HEK293 (cell line): Measurements from ENCODE around the gene NPW.

Source experiments
- GLI4 ChIP-seq: fragments of 450-650 bp; formaldehyde crosslinking; IDR thresholded peaks from 2 replicates; pipeline ENCODE4 v1.5.1; 2016; ENCODE audit warnings: missing biosample characterization, missing genetic modification characterization
- HIC1 ChIP-seq: fragments of 450-650 bp; formaldehyde crosslinking; IDR thresholded peaks from 2 replicates; pipeline ENCODE4 v1.5.1; 2016; ENCODE audit warnings: missing biosample characterization, missing genetic modification characterization
- REPIN1 ChIP-seq: fragments of 450-650 bp; formaldehyde crosslinking; IDR thresholded peaks from 2 replicates; pipeline ENCODE4 v1.5.1; 2017; ENCODE audit warnings: missing biosample characterization, missing genetic modification characterization, low read depth
- SALL2 ChIP-seq: fragments of 450-650 bp; formaldehyde crosslinking; IDR thresholded peaks from 2 replicates; pipeline ENCODE4 v1.5.0; 2017; ENCODE audit warnings: missing biosample characterization, mild to moderate bottlenecking, missing genetic modification characterization, borderline replicate concordance
- SP3 ChIP-seq: fragments of 450-650 bp; formaldehyde crosslinking; IDR thresholded peaks from 2 replicates; pipeline ENCODE4 v1.5.1; 2016; ENCODE audit warnings: missing biosample characterization, missing genetic modification characterization
- TRIM28 ChIP-seq: IDR thresholded peaks from 2 replicates; pipeline ENCODE4 v1.6.1; 2011; ENCODE audit warnings: low read length, control low read depth, borderline replicate concordance
- YY1 ChIP-seq: fragments of 450-650 bp; formaldehyde crosslinking; IDR thresholded peaks from 2 replicates; pipeline ENCODE4 v1.5.1; 2018; ENCODE audit warnings: missing biosample characterization, missing genetic modification characterization
- ZBTB1 ChIP-seq: fragments of 450-650 bp; formaldehyde crosslinking; IDR thresholded peaks from 2 replicates; pipeline ENCODE4 v1.5.1; 2016; ENCODE audit warnings: missing biosample characterization, missing genetic modification characterization
- ZNF16 ChIP-seq: fragments of 450-650 bp; formaldehyde crosslinking; IDR thresholded peaks from 2 replicates; pipeline ENCODE4 v1.5.1; 2016; ENCODE audit warnings: low read depth, missing biosample characterization, missing genetic modification characterization
- ZNF266 ChIP-seq: fragments of 450-650 bp; formaldehyde crosslinking; IDR thresholded peaks from 2 replicates; pipeline ENCODE4 v1.5.1; 2016; ENCODE audit warnings: missing biosample characterization, missing genetic modification characterization, low read depth
- ZNF341 ChIP-seq: fragments of 450-650 bp; formaldehyde crosslinking; IDR thresholded peaks from 2 replicates; pipeline ENCODE4; 2016; ENCODE audit warnings: low read depth, missing biosample characterization, missing genetic modification characterization
- ZNF398 ChIP-seq: fragments of 450-650 bp; formaldehyde crosslinking; IDR thresholded peaks from 2 replicates; pipeline ENCODE4 v1.5.1; 2017; ENCODE audit warnings: missing biosample characterization, missing genetic modification characterization
- ZNF433 ChIP-seq: fragments of 450-650 bp; formaldehyde crosslinking; IDR thresholded peaks from 2 replicates; pipeline ENCODE4 v1.5.1; 2016; ENCODE audit warnings: missing biosample characterization, missing genetic modification characterization, low read depth
- ZNF449 ChIP-seq: fragments of 450-650 bp; formaldehyde crosslinking; IDR thresholded peaks from 2 replicates; pipeline ENCODE4 v1.5.1; 2017; ENCODE audit warnings: missing biosample characterization, mild to moderate bottlenecking, missing genetic modification characterization, moderate library complexity
- ZNF501 ChIP-seq: fragments of 450-650 bp; formaldehyde crosslinking; IDR thresholded peaks from 2 replicates; pipeline ENCODE4 v1.5.1; 2016; ENCODE audit warnings: missing biosample characterization, missing genetic modification characterization
- ZNF549 ChIP-seq: fragments of 450-650 bp; IDR thresholded peaks from 2 replicates; pipeline ENCODE4 v1.5.1; 2018; ENCODE audit warnings: missing biosample characterization, missing genetic modification characterization, mild to moderate bottlenecking, inconsistent platforms, moderate library complexity
- ZNF555 ChIP-seq: fragments of 450-650 bp; formaldehyde crosslinking; conservative IDR thresholded peaks from 2 replicates; pipeline ENCODE4 v1.5.1; 2017; ENCODE audit warnings: missing biosample characterization, mild to moderate bottlenecking, missing genetic modification characterization, inconsistent platforms
- ZNF561 ChIP-seq: fragments of 450-650 bp; IDR thresholded peaks from 2 replicates; pipeline ENCODE4 v1.5.1; 2018; ENCODE audit warnings: missing biosample characterization, missing genetic modification characterization, borderline replicate concordance
- ZNF626 ChIP-seq: fragments of 450-650 bp; sonication (Bioruptor Pico); formaldehyde crosslinking; IDR thresholded peaks from 2 replicates; pipeline ENCODE4 v1.5.1; 2018; ENCODE audit warnings: missing biosample characterization, missing genetic modification characterization, inconsistent platforms
- TF ChIP-seq, protein P1 (sequence below): fragments of 450-650 bp; formaldehyde crosslinking; IDR thresholded peaks from 2 replicates; pipeline ENCODE4 v1.5.1; 2016; ENCODE audit warnings: missing biosample characterization, missing genetic modification characterization
- TF ChIP-seq, protein P2 (sequence below): fragments of 450-650 bp; formaldehyde crosslinking; IDR thresholded peaks from 2 replicates; pipeline ENCODE4 v1.5.1; 2016; ENCODE audit warnings: missing biosample characterization, missing genetic modification characterization, borderline replicate concordance
- TF ChIP-seq, protein P3 (sequence below): fragments of 450-650 bp; IDR thresholded peaks from 2 replicates; pipeline ENCODE4 v1.5.1; 2018; ENCODE audit warnings: missing biosample characterization, missing genetic modification characterization
- TF ChIP-seq, protein P4 (sequence below): fragments of 450-650 bp; formaldehyde crosslinking; optimal IDR thresholded peaks from 2 replicates; pipeline ENCODE3; 2016; ENCODE audit warnings: missing biosample characterization, mild to moderate bottlenecking, missing genetic modification characterization

NPW gene

DNA sequence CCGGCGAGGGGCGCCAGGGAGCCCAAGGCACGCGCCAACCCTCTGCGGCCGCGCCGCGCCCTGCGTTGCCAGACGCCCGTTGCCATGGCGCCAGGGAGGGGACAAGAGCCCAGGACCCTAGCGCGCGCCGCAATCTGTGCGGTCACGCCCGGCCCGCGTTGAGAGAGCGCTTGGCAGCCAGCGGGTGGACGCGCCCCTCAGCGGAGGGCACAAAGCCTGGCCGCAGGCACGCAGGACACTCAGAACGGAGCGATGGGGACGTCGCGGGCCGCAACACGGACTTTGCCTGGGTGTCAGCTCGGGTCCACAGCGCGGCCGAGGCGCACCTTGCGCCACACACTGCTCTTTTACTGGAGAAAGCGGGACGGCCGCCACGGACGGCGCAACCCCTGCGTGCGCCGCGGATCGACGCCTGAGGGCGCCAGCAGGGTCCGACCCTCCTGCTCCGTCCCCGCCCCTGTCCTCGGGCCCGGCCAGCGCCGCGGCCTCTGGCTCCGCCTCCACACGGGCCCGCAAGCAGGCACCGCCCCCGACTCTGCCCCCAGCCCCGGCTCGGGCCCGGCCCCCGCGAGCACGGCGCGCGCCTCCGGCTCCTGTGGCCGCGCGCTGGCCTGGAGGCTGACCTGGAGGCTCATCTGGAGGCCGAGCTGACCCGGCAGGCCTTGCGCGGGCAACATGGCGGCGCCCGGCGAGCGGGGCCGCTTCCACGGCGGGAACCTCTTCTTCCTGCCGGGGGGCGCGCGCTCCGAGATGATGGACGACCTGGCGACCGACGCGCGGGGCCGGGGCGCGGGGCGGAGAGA, 35.8 kb upstream of the NPW start, which contains the start of gene GFER (continued):
- TF ChIP-seq, protein P1, sequence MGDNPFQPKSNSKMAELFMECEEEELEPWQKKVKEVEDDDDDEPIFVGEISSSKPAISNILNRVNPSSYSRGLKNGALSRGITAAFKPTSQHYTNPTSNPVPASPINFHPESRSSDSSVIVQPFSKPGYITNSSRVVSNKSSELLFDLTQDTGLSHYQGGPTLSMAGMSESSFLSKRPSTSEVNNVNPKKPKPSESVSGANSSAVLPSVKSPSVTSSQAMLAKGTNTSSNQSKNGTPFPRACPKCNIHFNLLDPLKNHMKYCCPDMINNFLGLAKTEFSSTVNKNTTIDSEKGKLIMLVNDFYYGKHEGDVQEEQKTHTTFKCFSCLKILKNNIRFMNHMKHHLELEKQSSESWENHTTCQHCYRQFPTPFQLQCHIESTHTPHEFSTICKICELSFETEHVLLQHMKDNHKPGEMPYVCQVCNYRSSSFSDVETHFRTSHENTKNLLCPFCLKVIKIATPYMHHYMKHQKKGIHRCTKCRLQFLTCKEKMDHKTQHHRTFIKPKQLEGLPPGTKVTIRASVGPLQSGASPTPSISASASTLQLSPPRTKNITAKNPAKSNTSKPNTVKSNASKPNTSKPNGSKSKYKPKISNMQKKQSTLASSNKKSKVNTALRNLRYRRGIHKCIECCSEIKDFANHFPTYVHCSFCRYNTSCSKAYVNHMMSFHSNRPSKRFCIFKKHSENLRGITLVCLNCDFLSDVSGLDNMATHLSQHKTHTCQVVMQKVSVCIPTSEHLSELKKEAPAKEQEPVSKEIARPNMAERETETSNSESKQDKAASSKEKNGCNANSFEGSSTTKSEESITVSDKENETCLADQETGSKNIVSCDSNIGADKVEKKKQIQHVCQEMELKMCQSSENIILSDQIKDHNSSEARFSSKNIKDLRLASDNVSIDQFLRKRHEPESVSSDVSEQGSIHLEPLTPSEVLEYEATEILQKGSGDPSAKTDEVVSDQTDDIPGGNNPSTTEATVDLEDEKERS (tag by site-specific recombination), result no peak
- TF ChIP-seq ZNF341 (peak; percentile 28; the same call in 1 of the 2 replicates), ZNF16 (tag by site-specific recombination) (no peak), SP3 (tag by site-specific recombination) (peak; percentile 57), ZBTB1 (no peak), ZNF266 (tag by site-specific recombination) (no peak), ZNF561 (tag by site-specific recombination) (peak; percentile 82; the same call in 1 of the 2 replicates), SALL2 (tag by site-specific recombination) (no peak), ZNF449 (tag by site-specific recombination) (peak; percentile 69), REPIN1 (tag by site-specific recombination) (no peak; the same call in 1 of the 2 replicates), ZNF549 (tag by site-specific recombination) (no peak), YY1 (tag by site-specific recombination) (peak; percentile 92), ZNF398 (tag by site-specific recombination) (no peak), ZNF433 (tag by site-specific recombination) (no peak), TRIM28 (no peak; the same call in 1 of the 2 replicates), GLI4 (tag by site-specific recombination) (no peak), ZNF501 (tag by site-specific recombination) (peak; percentile 90; the same call in 1 of the 2 replicates), HIC1 (tag by site-specific recombination) (peak; percentile 90), ZNF555 (no peak), ZNF626 (no peak)
- TF ChIP-seq, protein P2, sequence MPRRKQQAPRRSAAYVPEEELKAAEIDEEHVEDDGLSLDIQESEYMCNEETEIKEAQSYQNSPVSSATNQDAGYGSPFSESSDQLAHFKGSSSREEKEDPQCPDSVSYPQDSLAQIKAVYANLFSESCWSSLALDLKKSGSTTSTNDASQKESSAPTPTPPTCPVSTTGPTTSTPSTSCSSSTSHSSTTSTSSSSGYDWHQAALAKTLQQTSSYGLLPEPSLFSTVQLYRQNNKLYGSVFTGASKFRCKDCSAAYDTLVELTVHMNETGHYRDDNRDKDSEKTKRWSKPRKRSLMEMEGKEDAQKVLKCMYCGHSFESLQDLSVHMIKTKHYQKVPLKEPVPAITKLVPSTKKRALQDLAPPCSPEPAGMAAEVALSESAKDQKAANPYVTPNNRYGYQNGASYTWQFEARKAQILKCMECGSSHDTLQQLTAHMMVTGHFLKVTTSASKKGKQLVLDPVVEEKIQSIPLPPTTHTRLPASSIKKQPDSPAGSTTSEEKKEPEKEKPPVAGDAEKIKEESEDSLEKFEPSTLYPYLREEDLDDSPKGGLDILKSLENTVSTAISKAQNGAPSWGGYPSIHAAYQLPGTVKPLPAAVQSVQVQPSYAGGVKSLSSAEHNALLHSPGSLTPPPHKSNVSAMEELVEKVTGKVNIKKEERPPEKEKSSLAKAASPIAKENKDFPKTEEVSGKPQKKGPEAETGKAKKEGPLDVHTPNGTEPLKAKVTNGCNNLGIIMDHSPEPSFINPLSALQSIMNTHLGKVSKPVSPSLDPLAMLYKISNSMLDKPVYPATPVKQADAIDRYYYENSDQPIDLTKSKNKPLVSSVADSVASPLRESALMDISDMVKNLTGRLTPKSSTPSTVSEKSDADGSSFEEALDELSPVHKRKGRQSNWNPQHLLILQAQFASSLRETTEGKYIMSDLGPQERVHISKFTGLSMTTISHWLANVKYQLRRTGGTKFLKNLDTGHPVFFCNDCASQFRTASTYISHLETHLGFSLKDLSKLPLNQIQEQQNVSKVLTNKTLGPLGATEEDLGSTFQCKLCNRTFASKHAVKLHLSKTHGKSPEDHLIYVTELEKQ (tag by site-specific recombination), result no peak
- TF ChIP-seq, protein P3, sequence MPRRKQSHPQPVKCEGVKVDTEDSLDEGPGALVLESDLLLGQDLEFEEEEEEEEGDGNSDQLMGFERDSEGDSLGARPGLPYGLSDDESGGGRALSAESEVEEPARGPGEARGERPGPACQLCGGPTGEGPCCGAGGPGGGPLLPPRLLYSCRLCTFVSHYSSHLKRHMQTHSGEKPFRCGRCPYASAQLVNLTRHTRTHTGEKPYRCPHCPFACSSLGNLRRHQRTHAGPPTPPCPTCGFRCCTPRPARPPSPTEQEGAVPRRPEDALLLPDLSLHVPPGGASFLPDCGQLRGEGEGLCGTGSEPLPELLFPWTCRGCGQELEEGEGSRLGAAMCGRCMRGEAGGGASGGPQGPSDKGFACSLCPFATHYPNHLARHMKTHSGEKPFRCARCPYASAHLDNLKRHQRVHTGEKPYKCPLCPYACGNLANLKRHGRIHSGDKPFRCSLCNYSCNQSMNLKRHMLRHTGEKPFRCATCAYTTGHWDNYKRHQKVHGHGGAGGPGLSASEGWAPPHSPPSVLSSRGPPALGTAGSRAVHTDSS, result 0 out of 2 replicates have a peak, but pooled peaks have one; percentile 55
- TF ChIP-seq, protein P4, sequence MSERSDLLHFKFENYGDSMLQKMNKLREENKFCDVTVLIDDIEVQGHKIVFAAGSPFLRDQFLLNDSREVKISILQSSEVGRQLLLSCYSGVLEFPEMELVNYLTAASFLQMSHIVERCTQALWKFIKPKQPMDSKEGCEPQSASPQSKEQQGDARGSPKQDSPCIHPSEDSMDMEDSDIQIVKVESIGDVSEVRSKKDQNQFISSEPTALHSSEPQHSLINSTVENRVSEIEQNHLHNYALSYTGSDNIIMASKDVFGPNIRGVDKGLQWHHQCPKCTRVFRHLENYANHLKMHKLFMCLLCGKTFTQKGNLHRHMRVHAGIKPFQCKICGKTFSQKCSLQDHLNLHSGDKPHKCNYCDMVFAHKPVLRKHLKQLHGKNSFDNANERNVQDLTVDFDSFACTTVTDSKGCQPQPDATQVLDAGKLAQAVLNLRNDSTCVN, result peak; percentile 98
